ENCODE measurements around the gene PACRG. TPM values are rescaled to one million over a fixed set of nuclear protein-coding genes. Genes with fewer than 3 reads are reported as not detected.

Gene PACRG
- total and polyA plus RNA-seq, 2 donors (not counting 3 experiments of a cell fraction or from before 2014, with no cell fraction given), result 0.08 TPM; not detected in 1

DNA sequence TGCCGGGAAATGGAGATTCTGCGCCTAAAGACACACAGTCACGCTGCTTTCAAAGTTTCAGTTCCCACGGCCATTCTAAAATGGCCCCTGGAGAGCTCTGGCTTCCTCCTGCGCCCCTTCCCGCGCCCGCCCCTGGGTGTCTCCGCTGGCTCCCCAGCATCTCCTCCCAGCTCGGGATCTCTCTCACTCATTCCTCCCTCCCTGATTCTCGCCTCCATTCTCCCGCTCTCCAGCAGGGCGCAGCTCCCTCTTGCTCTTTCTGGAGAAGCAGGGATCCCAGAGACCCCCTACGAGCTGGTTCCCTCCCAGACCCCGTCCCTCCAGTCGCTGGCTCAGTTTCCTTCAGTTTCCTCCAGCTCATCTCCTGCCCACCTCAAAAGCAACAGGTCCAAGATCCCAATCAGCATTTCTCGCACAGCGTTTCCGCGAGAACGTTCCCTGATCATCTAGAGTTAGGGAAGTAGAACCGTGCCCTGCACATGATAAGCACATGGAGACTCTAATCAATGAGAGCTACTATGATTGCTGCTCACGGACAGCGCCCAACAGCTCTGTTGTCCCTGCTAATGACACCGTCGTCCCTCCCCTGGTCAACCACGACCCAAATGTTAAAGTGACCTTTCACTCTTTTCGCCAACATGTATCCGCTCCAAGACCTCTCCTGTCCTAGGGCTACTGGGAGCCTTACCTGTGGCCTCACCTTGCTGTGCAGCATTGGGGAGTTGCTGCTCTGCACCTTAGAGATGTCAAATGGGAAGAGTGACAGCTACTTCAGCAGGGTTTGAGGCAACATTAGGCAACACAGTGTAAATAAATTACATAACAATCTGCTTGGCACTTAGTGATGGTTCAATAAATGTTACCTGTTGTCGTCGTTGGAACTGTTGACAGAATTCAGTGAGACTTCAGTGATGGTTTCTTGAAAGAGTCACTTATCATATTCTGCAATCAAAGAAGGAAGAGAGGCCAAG is 468.2 kb downstream of the PACRG start:
- Histone ChIP-seq H3K9me1 (replicated peaks; ENCODE audit: control insufficient read depth, extremely low read depth, insufficient read depth, low read length) (no peaks in the 10 kb centered on the region), H3K9ac (replicated peaks; ENCODE audit: extremely low read depth, insufficient read depth, low read length) (no peak overlapping the region), H3K4me3 (replicated peaks in 1 of 3; ENCODE audit: insufficient read depth in 1 of 3, low read depth in 1 of 3, low read length in 3 of 3) (no peak overlapping the region), H3K9me3 (replicated peaks; ENCODE audit: control insufficient read depth, insufficient read depth, low read length) (no peaks in the 10 kb centered on the region), H4K20me1 (replicated peaks; ENCODE audit: control insufficient read depth, extremely low read depth, insufficient read depth, low read length) (no peaks in the 10 kb centered on the region), H3K27ac (ENCODE audit: insufficient read depth, low read depth, low read length) (no peak overlapping the region), H2AFZ (ENCODE audit: low read depth, low read length) (no peak overlapping the region), H3K4me2 (ENCODE audit: insufficient read depth, low read length) (no peak overlapping the region), H3K79me2 (ENCODE audit: control insufficient read depth, insufficient read depth, low read length) (no peaks in the 10 kb centered on the region), H3K4me1 (ENCODE audit: control insufficient read depth, extremely low read depth, insufficient read depth, low read length) (no peaks in the 10 kb centered on the region), H3K27me3 (ENCODE audit: control insufficient read depth in 2 of 2, insufficient read depth in 2 of 2, low read length in 2 of 2) (peaks cover 2 to 7% of the 10 kb centered on the region in 2 experiments), H3K36me3 (ENCODE audit: control insufficient read depth in 2 of 2, extremely low read depth in 1 of 2, insufficient read depth in 2 of 2, low read length in 2 of 2) (no peaks in the 10 kb centered on the region)
- FAIRE-seq (no peak), DNase-seq (ENCODE audit: low read depth, low spot score) (no peak)
- intact Hi-C loops (cut with micrococcal nuclease), result no loop called here
- no TSS peak for BruUV-seq (replicated peaks)
- TF ChIP-seq CTCF (IDR thresholded peaks at IDR 0.05; ENCODE audit: extremely low read depth in 1 of 2, insufficient read depth in 1 of 2, low read depth in 1 of 2, low read length in 2 of 2), result no peak
- no peak for TF ChIP-seq JUN (IDR thresholded peaks at IDR 0.05; ENCODE audit: borderline replicate concordance, insufficient read depth, insufficient read length, low read depth)
- no peak for TF ChIP-seq EZH2 (IDR thresholded peaks at IDR 0.05; ENCODE audit: borderline replicate concordance, low read depth, low read length, severe bottlenecking)
- TF ChIP-seq MYC (IDR thresholded peaks at IDR 0.05; ENCODE audit: low read depth, low read length), result no peak
- TF ChIP-seq POLR2A (IDR thresholded peaks at IDR 0.05; ENCODE audit: low read depth, low read length), result no peak
- TF ChIP-seq POLR2AphosphoS5 (IDR thresholded peaks at IDR 0.05; ENCODE audit: insufficient read depth, low read depth, low read length), result no peak
- no peak for TF ChIP-seq FOS (IDR thresholded peaks at IDR 0.05; ENCODE audit: borderline replicate concordance, insufficient read depth, low read length)
- no peak for TF ChIP-seq GATA2 (IDR thresholded peaks at IDR 0.05; ENCODE audit: insufficient read depth, insufficient read length, low read depth, low read length)
- no peak for TF ChIP-seq MAX (IDR thresholded peaks at IDR 0.05; ENCODE audit: insufficient read depth, insufficient read length)
- POLR2A ChIA-PET, result interaction anchor here (0.5 kb wide), 1 partner anchor 159 kb away, joined by 3 read pairs; no protein-coding TSS in a partner anchor
- CTCF ChIA-PET, result interaction anchor here (0.8 to 1.1 kb wide), 2 partner anchors 107 to 140 kb away, joined by 3 read pairs; no protein-coding TSS in a partner anchor
- dilution Hi-C loops (cut with MboI; ENCODE audit: extremely low pct_ligation_motif_present, low sequenced_read_pairs), result no loop called here
